Stimulated activated effector memory CD8-positive, alpha-beta T cell treated with anti-CD3 and anti-CD28 coated beads, Interleukin-12 subunit alpha, Interleukin-12 subunit beta, amount 100 ng/mL, for 72 hours (primary cell): ENCODE data around the gene SFMBT1.

ENCODE experiments used
- ATAC-seq: fragments of 150-1000 bp; cut with Tn5 transposase; 2 replicates; pipeline ENCODE4 v1.10.0; 2021
- DNase-seq, 2 donors: peaks; one replicate each; pipeline ENCODE4 v3.0.0; 2021 to 2022; ENCODE audit warnings: low spot score in 2 of 2
- H3K27ac Mint-ChIP-seq: one replicate; pipeline ENCODE4 v1.8.0; 2022; ENCODE audit warnings: mild to moderate bottlenecking, mixed read lengths
- H3K36me3 Mint-ChIP-seq: one replicate; pipeline ENCODE4 v1.8.0; 2022; ENCODE audit warnings: mild to moderate bottlenecking, mixed read lengths
- H3K4me1 Mint-ChIP-seq: one replicate; pipeline ENCODE4 v1.8.0; 2022; ENCODE audit warnings: mixed read lengths
- H3K4me3 Mint-ChIP-seq: one replicate; pipeline ENCODE4 v1.8.0; 2022; ENCODE audit warnings: mild to moderate bottlenecking, mixed read lengths
- H3K9me3 Mint-ChIP-seq: one replicate; pipeline ENCODE4 v1.8.0; 2022; ENCODE audit warnings: mixed read lengths

Gene SFMBT1

GRCh38 chr3:53078656-53079055 is 32.8 kb upstream of the SFMBT1 start:
- Mint-ChIP-seq H3K27ac (peak overlapping the region; percentile 74), H3K4me1 (peaks cover under 1% of the 10 kb centered on the region), H3K9me3 (no peaks in the 10 kb centered on the region), H3K4me3 (no peak overlapping the region), H3K36me3 (peaks cover 6% of the 10 kb centered on the region)
- DNase-seq = no peak
- ATAC-seq = no peak

DNA sequence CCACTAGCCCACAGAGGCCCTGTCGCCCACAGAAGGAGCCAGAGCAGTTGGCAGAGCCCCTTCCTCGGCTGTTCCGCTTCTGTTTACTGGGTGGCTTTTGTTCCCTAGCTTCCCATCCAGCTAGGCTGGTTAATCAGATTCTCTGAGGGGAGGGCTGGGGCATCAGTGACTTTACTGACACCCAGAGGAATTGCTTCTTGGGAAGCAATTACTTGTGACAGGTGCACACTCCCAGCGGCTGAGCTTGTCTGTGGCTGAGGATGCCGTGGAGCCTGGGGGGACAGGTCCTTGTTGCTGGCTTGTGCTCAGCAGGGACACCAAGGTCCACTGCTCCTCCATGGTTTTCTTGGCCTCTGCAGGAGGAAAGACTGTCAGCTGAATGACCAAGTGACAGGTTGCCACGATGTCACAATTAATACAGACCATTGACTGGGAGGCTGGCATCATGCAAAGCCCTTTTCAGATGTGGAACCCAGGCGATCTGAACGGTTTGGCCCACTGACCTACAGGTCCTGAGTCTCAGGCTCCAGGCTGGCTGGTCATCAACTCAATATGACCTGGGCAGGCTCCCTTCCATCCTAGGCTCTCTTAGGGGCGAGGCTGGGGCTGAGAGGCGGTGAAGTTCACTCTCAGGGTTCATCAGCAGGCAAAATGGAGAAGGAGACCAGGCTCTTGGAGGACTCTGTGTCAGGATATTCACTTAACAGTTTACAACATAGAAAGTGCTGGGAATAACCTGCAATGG is 31.8 kb upstream of the SFMBT1 start:
- ATAC-seq = no peak
- no peaks in the 10 kb centered on the region for H3K9me3 Mint-ChIP-seq

GRCh38 chr3:53075743-53076140 is 29.9 kb upstream of the SFMBT1 start:
- H3K4me1 Mint-ChIP-seq = peaks cover 15% of the 10 kb centered on the region
- H3K27ac Mint-ChIP-seq = peak overlapping the region; percentile 35
- H3K36me3 Mint-ChIP-seq = peaks cover 6% of the 10 kb centered on the region
- no peaks in the 10 kb centered on the region for H3K9me3 Mint-ChIP-seq
- ATAC-seq (no peak), DNase-seq (no peak)
- H3K4me3 Mint-ChIP-seq = no peak overlapping the region

More for the DNA sequence above, 31.8 kb upstream of the SFMBT1 start:
- H3K36me3 Mint-ChIP-seq = peaks cover 6% of the 10 kb centered on the region
- H3K4me1 Mint-ChIP-seq = peaks cover 10% of the 10 kb centered on the region
- no peak overlapping the region for H3K4me3 Mint-ChIP-seq
- no peak for DNase-seq
- no peak overlapping the region for H3K27ac Mint-ChIP-seq

GRCh38 chr3:53074761-53075742 is 29.2 kb upstream of the SFMBT1 start:
- Mint-ChIP-seq H3K9me3 (no peaks in the 10 kb centered on the region), H3K36me3 (peaks cover 6% of the 10 kb centered on the region), H3K4me3 (no peak overlapping the region), H3K4me1 (peaks cover 15% of the 10 kb centered on the region), H3K27ac (peak overlapping the region; percentile 84)
- no peak for ATAC-seq
- no peak for DNase-seq

GRCh38 chr3:53074366-53074696 is 28.5 kb upstream of the SFMBT1 start:
- H3K27ac Mint-ChIP-seq = peak overlapping the region; percentile 84
- H3K36me3 Mint-ChIP-seq = peaks cover 6% of the 10 kb centered on the region
- H3K4me3 Mint-ChIP-seq = no peak overlapping the region
- no peak for DNase-seq
- peaks cover 15% of the 10 kb centered on the region for H3K4me1 Mint-ChIP-seq
- no peak for ATAC-seq
- H3K9me3 Mint-ChIP-seq = no peaks in the 10 kb centered on the region

DNA sequence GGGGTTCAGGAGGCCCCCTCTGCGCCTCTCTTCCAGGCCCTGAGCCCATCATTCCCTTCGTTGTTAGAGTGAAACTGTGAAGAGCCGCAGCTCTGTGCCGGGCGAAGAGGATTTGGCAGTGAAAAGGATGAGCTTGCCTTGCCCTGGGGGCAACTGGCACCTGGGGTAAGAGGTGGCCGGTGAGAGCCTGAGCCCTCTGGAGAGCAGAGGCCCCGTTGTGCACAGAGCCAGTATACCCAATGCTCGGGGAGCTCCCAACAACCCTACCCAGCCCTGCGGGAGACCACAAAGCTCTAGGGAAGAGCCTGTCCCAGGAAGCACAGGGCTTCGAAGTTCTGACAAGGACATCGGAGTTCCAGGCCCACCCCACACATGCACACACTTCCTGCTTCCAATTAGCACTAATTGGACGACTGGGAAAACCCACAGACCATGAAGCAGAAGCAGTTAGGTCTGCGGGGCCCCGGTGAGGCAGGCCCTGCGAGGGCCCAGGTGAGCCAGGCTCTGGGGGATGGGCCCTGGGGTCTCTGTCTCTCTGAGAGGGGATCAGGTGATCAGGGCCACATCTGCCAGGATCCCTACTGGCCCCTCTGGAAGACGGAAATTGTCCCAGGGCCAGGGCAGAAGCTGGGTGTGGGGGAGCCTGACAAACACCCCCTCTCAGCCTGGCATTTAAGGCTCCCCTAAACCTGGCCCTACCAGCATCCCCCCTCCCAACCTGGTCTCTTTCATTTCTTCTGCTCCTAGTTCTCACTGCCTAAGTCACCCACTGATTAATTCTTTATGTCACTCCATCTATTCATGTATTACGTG is 27.9 kb upstream of the SFMBT1 start:
- H3K36me3 Mint-ChIP-seq = peaks cover 6% of the 10 kb centered on the region
- peak overlapping the region; percentile 90 for H3K4me3 Mint-ChIP-seq
- ATAC-seq (no peak), DNase-seq (no peak)
- H3K4me1 Mint-ChIP-seq = peaks cover 15% of the 10 kb centered on the region
- H3K9me3 Mint-ChIP-seq = no peaks in the 10 kb centered on the region
- peak overlapping the region; percentile 93 for H3K27ac Mint-ChIP-seq

- Mint-ChIP-seq H3K9me3 (no peaks in the 10 kb centered on the region), H3K4me3 (peak overlapping the region; percentile 90), H3K36me3 (peaks cover 6% of the 10 kb centered on the region), H3K4me1 (peaks cover 15% of the 10 kb centered on the region), H3K27ac (peak overlapping the region; percentile 93)
- DNase-seq (peak; percentile 74 to 92), ATAC-seq (peak; percentile 96)
Measured at GRCh38 chr3:53072653-53073552, 27.0 kb upstream of the SFMBT1 start.

DNA sequence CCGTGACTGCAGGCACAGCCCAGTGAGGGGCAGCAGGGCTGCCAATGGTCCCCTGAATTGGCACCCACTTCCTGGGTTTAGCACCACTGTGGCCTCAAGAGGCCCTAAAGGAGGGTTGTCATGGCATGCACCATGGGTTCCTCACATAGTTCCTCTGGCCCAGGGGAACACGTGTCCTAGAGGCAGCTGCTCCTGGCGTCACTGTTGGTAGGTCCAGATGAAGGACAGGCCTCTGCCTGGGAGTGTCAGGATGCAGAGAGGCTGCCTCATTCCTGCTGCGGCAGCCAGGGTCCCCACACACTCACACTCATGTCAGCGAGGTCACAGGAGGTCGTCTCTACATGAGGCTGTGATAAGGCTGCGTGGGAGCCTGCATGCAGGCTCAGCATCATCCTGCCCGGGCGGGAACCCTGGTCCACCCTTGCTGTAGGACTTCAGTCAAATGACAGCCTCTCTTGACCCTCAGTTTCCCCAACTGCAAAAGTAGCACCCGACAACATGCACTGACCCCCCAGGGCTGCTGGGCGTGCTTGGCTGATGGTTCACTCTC is 26.1 kb upstream of the SFMBT1 start:
- Mint-ChIP-seq H3K36me3 (peaks cover 5% of the 10 kb centered on the region), H3K27ac (peak overlapping the region; percentile 93), H3K4me3 (peak overlapping the region; percentile 90), H3K4me1 (peaks cover 15% of the 10 kb centered on the region), H3K9me3 (no peaks in the 10 kb centered on the region)
- ATAC-seq (no peak), DNase-seq (no peak)

- no peaks in the 10 kb centered on the region for H3K9me3 Mint-ChIP-seq
- H3K4me1 Mint-ChIP-seq = peaks cover 15% of the 10 kb centered on the region
- ATAC-seq = no peak
- no peak for DNase-seq
- H3K4me3 Mint-ChIP-seq = no peak overlapping the region
- no peak overlapping the region for H3K27ac Mint-ChIP-seq
- no peaks in the 10 kb centered on the region for H3K36me3 Mint-ChIP-seq
Measured at GRCh38 chr3:53069422-53070068, 23.7 kb upstream of the SFMBT1 start.

DNA sequence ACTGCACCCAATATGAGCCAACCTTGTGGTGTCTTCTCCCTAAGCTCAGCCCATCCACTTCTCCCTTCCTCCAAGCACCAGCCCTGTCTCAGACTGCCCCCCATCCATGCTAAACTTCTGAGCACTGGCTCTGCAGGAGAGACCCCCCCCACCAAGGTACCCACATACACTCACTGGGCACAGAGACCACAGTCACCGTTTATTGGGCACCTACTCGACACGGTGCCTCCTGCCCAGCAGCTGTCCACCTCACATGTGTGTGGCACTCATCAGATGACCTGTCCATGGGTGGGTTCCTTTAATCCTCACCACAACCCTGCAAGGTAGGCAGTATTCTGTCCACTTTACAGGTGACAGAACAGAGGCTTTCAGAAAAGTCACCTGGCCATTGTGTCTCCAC is 22.3 kb upstream of the SFMBT1 start:
- Mint-ChIP-seq H3K4me1 (peaks cover 10% of the 10 kb centered on the region), H3K27ac (no peak overlapping the region), H3K4me3 (no peak overlapping the region), H3K9me3 (no peaks in the 10 kb centered on the region), H3K36me3 (no peaks in the 10 kb centered on the region)
- DNase-seq (no peak), ATAC-seq (no peak)

DNA sequence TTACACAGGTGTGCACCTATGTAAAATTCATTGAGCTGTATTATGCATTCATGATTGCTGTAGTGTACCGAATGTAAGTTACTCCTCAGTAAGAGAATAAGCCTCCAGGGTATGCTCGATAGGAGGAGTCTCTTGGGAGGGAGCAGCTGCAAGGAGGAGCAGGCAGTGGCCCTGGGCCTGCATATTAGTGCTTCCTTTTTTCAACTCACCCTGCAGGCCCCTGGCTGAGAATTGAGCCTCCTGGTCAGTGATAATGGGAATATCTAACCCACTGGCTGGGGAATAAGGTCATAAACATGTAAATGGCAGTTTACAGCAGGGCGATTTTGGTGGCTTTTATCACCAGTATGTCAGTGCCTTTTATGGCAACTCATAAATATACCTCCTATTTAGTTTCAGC is 21.7 kb upstream of the SFMBT1 start:
- H3K27ac Mint-ChIP-seq = no peak overlapping the region
- H3K4me1 Mint-ChIP-seq = peaks cover 4% of the 10 kb centered on the region
- no peaks in the 10 kb centered on the region for H3K36me3 Mint-ChIP-seq
- no peak overlapping the region for H3K4me3 Mint-ChIP-seq
- no peak for ATAC-seq
- no peaks in the 10 kb centered on the region for H3K9me3 Mint-ChIP-seq
- no peak for DNase-seq

DNA sequence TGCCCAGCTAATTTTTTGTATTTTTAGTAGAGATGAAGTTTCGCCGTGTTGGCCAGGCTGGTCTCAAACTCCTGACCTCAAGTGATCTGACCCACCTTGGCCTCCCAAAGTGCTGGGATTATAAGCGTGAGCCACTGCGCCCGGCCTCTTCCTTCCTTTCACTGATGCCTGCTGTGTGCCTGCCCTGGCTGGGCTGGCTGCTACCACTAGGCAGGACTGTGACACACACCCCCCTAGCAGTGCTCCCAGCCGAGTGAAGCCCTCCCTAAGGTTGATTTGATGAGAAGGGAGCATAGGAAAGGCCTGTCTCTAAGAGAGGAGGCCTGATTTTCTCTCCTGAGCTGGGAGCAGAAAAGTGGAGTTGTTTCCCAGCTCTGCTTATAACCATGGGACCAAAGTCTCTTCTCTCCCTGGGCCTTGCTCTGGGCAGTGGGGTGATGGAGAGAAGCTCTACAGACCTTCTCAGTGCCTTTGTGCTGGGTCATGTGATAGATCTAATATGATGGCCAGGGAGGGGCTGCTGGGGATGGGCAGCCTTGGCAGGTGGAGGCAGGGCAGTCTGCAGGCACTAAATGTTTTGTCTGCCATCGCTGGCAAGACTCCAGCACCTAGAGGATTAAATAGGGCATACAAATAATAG is 20.1 kb upstream of the SFMBT1 start:
- H3K36me3 Mint-ChIP-seq = no peaks in the 10 kb centered on the region
- H3K9me3 Mint-ChIP-seq = no peaks in the 10 kb centered on the region
- no peak overlapping the region for H3K27ac Mint-ChIP-seq
- H3K4me1 Mint-ChIP-seq = no peaks in the 10 kb centered on the region
- DNase-seq (no peak), ATAC-seq (no peak)
- H3K4me3 Mint-ChIP-seq = no peak overlapping the region

DNA sequence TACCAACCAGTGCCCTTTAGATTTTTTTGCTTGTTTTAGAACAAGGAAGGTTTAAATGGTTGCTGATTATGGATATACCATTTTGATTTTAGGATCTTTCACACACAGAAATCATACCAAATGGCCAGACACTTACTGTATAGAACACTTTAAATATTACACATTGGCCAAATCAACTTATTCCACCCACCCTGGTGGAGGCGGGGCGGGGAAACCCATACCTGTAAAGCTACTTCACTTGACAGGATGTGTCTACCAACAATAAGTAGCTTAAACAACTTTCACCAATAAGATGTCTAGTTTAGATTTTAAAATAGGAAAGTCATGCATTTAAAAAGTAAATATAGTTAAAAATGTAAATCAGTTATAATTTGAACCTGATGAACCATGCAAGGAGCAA is 17.0 kb upstream of the SFMBT1 start:
- Mint-ChIP-seq H3K4me1 (no peaks in the 10 kb centered on the region), H3K36me3 (no peaks in the 10 kb centered on the region), H3K27ac (no peak overlapping the region), H3K4me3 (no peak overlapping the region), H3K9me3 (no peaks in the 10 kb centered on the region)
- ATAC-seq = no peak
- DNase-seq = no peak
